ENCODE measurements around the gene TTLL5. TPM values are rescaled to one million over a fixed set of nuclear protein-coding genes. Genes with fewer than 3 reads are reported as not detected.

Gene TTLL5
- total and polyA plus RNA-seq, 2 of the 4 experiments (the other 2 are of a cell fraction), result 11.9 to 16.7 TPM

GRCh38 chr14:75711796-75712211 lies 50.8 kb downstream of the TTLL5 start (continued):
- TF ChIP-seq USF2 (IDR thresholded peaks at IDR 0.05; ENCODE audit: low read depth, low read length), result no peak

GRCh38 chr14:75714991-75715390 lies 53.9 kb downstream of the TTLL5 start:
- TF ChIP-seq ELK1 (IDR thresholded peaks at IDR 0.05; ENCODE audit: borderline replicate concordance, low read depth, low read length) (no peak), CHD1 (IDR thresholded peaks at IDR 0.05; ENCODE audit: low read depth, low read length) (no peak), RFX5 (IDR thresholded peaks at IDR 0.05; ENCODE audit: low read depth, low read length) (no peak), POLR2A (IDR thresholded peaks at IDR 0.05; ENCODE audit: low read depth, low read length) (no peak), SMC3 (IDR thresholded peaks at IDR 0.05; ENCODE audit: low read depth, low read length) (no peak), BHLHE40 (IDR thresholded peaks at IDR 0.05; ENCODE audit: low read depth, low read length) (no peak), RAD21 (IDR thresholded peaks at IDR 0.05; ENCODE audit: low read length) (no peak), NFE2L2 (IDR thresholded peaks at IDR 0.05; ENCODE audit: low read depth, low read length) (no peak), FOS (IDR thresholded peaks at IDR 0.05; ENCODE audit: low read depth, low read length) (no peak)
- ATAC-seq (ENCODE audit: low read depth), result no peak
- Histone ChIP-seq H4K20me1 (ENCODE audit: insufficient read depth, low read length) (peaks cover 45% of the 10 kb centered on the region), H3K4me1 (ENCODE audit: control insufficient read depth, insufficient read depth, low read length) (peaks cover 16% of the 10 kb centered on the region), H3K36me3 (ENCODE audit: control insufficient read depth, insufficient read depth, low read length) (0 out of 2 replicates have a peak, but pooled peaks cover 3% of the 10 kb centered on the region), H2AK5ac (ENCODE audit: low read depth, low read length) (no peak overlapping the region), H4K8ac (ENCODE audit: low read depth in 2 of 2, low read length in 2 of 2) (no peak overlapping the region), H2AK9ac (replicated peaks; ENCODE audit: low read depth, low read length, poor library complexity) (no peak overlapping the region), H2BK15ac (ENCODE audit: low read depth, low read length) (no peak overlapping the region), H3K4me3 (ENCODE audit: insufficient read depth, low read depth, low read length) (no peak overlapping the region), H4K5ac (ENCODE audit: low read depth, low read length) (no peak overlapping the region), H3K27ac (ENCODE audit: insufficient read depth, low read length) (no peak overlapping the region), H4K91ac (ENCODE audit: insufficient read depth, low read depth, low read length) (no peak overlapping the region), H3K27me3 (ENCODE audit: control insufficient read depth, insufficient read depth, low read length) (peaks cover 16% of the 10 kb centered on the region; the same call in 1 of the 2 replicates), H3K9me3 (ENCODE audit: control insufficient read depth, insufficient read depth, low read length) (no peaks in the 10 kb centered on the region), H2BK5ac (ENCODE audit: low read depth, low read length, poor library complexity, severe bottlenecking) (no peak overlapping the region), H3K4me2 (ENCODE audit: low read depth, low read length) (no peak overlapping the region), H2BK20ac (ENCODE audit: low read depth, low read length) (no peak overlapping the region), H3K4ac (ENCODE audit: low read depth, low read length) (no peak overlapping the region), H2AFZ (replicated peaks; ENCODE audit: low read length, poor library complexity) (no peak overlapping the region), H2BK120ac (ENCODE audit: low read depth, low read length) (no peak overlapping the region), H3K79me1 (ENCODE audit: low read depth in 1 of 2, low read length in 2 of 2) (no peaks in the 10 kb centered on the region), H3K23ac (ENCODE audit: low read depth, low read length) (no peak overlapping the region), H3K56ac (ENCODE audit: extremely low read depth, insufficient read depth, low read length) (no peak overlapping the region), H3K18ac (ENCODE audit: low read depth, low read length) (no peak overlapping the region), H3K9me1 (ENCODE audit: insufficient read depth, low read length) (peaks cover 4% of the 10 kb centered on the region; the same call in 1 of the 2 replicates), H3K9ac (ENCODE audit: low read depth, low read length) (no peak overlapping the region), H3K14ac (replicated peaks; ENCODE audit: low read depth, low read length) (no peak overlapping the region)
- CTCF ChIA-PET, result interaction anchor here (0.6 to 1.6 kb wide), 2 partner anchors 164 to 265 kb away, joined by 5 read pairs; no protein-coding TSS in a partner anchor
- dilution Hi-C loops (cut with HindIII; ENCODE audit: low sequenced_read_pairs, unreplicated experiment) (no loop called here), intact Hi-C loops (cut with micrococcal nuclease) (loop anchor here (1.0 to 5.0 kb wide), 2 partner anchors 262 to 932 kb away; no protein-coding TSS in a partner anchor), in situ Hi-C loops (cut with MboI; ENCODE audit: low sequenced_read_pairs) (loop anchor here (5.0 to 25.0 kb wide), 3 partner anchors 267 to 922 kb away; partner anchors contain the start of gene TGFB3)
- POLR2A ChIA-PET (ENCODE audit: unreplicated experiment), result no interaction called here
- BruUV-seq (replicated peaks), result no TSS peak
- WGBS, 2 experiments (ENCODE audit: extremely low coverage in 2 of 2, insufficient read length in 1 of 2), result 75% methylated on average over 1 of the region's 2 CpGs; no CpG with 5 or more reads in 1 of the 2 experiments
- no peak for DNase-seq
